NCI-H345 (cell line): ENCODE measurements around the gene TMEM178B.

Experiments used
- DNase-seq: peaks from one replicate; lab custom pipeline; 2025; lab: John Stamatoyannopoulos, UW

TMEM178B gene

GRCh38 chr7:141431140-141431479 is 357.2 kb downstream of the TMEM178B start:
- DNase-seq, result no peak

DNA sequence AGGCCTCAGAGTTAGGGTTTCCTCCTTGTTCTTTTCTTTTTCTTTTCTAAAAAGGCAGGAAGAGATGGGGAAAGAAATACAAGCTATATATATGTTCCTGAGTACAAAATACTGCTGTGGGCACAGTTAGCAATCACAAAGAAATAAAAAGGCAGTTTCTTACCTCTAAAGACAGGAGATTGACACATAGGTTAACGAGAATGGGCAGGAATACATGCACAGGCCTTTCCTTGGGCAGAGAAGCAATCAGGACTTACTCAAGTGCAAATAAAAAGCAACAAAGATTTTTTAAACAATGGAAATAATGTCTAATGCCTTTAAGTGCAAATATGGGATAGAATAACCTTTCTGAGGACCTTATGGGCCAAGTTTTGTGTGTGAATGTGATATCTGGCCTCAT is 357.8 kb downstream of the TMEM178B start:
- DNase-seq, result no peak

- DNase-seq, result peak; percentile 31
Measured at GRCh38 chr7:141433698-141434097, 359.8 kb downstream of the TMEM178B start.

GRCh38 chr7:141436139-141436538 is 362.3 kb downstream of the TMEM178B start:
- peak; percentile 24 for DNase-seq

- DNase-seq, result peak; percentile 66
Measured at GRCh38 chr7:141436575-141437075, 362.8 kb downstream of the TMEM178B start.

- no peak for DNase-seq
Measured at GRCh38 chr7:141439164-141439563, 365.3 kb downstream of the TMEM178B start.

GRCh38 chr7:141439776-141440175 is 365.9 kb downstream of the TMEM178B start:
- no peak for DNase-seq

DNA sequence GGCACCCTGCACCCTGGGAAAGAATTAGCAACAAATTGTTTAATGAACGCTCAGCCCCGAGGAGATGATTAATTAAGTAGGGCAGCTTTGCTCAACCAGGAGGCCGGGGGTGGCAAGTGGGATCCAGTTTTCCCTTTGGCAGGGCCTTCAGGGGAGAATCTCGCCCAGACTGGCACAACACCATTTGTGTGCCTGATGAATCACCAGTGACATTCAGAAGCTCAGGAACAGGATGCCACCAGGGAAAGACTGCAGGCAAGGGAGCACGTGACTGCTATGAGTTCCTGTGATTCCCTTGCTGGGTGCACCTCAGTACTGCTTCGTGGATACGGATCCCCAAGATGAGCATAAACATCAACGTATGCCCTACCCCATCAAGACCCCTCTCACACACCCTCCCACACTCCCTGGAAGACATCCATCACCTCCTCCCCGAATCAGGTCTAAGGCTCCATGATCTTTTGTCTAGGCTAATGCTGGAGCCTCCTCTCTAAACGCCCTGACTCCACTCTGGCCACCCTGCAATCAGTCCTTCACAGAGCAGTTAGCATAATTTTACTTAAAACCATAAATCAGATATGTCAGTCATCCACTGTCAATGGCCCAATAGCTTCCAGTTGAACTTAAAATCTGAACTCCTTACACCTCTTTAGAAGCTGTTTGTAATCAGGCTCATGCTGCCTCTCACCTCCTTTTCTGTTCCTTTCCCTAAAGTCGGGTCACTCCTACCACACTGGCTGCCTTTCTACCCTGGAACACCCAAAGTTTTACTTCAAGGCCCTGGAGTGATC is 368.2 kb downstream of the TMEM178B start:
- DNase-seq, result no peak

GRCh38 chr7:141442781-141443180 is 368.9 kb downstream of the TMEM178B start:
- no peak for DNase-seq

DNA sequence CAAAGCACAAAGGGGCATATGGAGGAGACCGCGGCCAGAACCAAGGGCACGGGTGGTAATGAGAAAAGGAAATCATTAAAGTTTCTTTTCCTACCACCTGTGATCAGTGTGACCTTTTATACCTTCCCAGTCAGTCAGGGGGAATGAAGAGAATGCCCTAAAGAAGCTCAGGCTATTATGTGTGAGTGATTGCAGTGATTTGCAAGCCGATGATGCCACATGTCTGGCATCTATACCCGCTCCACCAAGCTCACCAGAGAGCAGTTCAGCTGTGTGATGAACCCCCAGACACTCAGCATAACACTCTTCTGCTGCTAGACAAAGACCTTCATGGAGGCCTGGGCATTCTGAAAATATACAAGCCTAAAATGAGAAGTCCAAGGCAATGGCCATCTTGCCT is 371.1 kb downstream of the TMEM178B start:
- DNase-seq, result no peak

- no peak for DNase-seq
Measured at GRCh38 chr7:141451232-141451631, 377.4 kb downstream of the TMEM178B start.

- DNase-seq, result no peak
Measured at GRCh38 chr7:141452911-141453310, 379.0 kb downstream of the TMEM178B start.

DNA sequence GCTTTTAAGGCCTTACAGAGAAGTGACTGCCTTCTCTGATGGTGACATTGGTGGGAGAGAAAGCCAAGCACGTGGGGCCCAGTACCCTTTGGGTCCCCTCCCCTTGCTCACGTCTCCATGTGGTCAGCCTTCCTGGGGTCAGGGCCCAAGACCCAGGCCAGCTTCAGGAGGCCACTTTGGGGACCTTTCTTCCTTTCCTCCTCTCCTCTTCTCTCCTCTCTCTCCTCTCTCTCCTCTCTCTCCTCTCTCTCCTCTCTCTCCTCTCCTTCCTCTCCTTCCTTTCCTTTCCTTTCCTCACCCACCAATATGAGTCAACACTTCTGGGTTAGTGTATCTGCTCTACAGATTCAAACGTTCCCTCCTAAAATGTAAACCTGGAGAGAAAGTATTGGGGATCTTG is 380.5 kb downstream of the TMEM178B start:
- no peak for DNase-seq

GRCh38 chr7:141455723-141456122 is 381.9 kb downstream of the TMEM178B start:
- no peak for DNase-seq

GRCh38 chr7:141456298-141456697 is 382.4 kb downstream of the TMEM178B start:
- DNase-seq, result no peak

- no peak for DNase-seq
Measured at GRCh38 chr7:141456711-141457110, 382.8 kb downstream of the TMEM178B start.

DNA sequence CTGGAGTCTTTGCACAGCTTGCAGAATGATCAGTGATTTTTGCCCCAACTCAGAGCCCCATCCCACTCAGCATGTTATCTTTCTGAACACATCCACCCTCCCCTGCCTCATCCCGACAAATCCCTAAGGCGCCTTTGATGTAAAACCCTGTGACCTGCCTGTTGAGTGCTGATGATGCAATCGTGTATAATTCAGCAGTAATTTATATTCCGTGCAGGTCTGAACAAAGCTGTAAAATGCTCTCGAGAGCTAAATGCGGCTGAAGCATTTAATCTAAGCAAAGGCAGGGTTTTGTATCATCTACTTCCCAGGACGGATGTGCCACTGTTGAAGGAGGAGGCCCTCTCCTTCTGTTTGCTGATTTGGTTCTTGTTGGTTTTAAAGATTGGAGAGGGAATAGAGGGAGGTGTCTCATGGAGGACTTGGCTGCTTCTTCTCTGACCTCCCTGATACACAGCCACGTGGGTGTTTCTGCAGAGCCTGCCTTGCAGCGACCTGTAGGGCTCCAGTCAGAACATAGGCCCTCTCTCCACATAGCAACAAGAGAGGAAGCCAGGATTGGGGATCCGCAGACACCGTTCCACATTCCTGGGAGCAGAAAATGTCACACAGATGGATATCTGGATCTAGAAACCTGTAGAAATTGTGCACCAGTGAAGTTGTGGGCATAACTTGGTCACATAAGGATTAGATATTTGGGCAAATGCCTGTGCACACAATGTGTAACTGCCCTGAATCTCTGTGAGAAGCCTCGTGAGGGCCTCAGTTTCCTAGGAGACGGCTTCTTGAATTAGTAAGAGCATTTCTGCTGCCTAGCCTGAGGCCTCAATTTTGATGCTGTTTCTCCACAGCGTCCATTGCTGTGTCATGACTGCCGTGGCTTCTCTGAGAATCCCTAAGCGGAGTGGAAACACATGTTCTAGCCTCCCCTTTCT is 387.2 kb downstream of the TMEM178B start:
- peak; percentile 88 for DNase-seq

GRCh38 chr7:141461924-141462323 is 388.1 kb downstream of the TMEM178B start:
- no peak for DNase-seq

GRCh38 chr7:141462958-141463357 is 389.1 kb downstream of the TMEM178B start:
- DNase-seq, result no peak

DNA sequence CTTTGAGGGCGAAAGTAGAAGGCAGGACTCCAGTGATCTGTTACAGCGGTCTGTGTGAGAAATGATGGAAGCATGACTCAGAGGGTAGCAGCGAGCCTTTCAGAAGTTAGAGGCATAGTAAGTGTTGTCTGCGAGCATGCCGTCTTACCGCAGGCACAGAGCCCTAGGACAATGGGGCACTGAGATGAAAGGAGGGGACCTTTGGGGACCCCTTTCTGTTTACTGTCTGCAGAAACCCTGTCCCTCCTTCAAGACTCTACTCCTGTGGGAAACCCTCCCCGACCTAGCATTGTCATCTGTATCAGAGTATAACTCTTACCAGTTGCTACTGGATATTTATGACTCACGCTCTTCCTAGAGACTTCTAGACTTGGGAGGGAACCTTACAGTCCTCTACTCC is 390.1 kb downstream of the TMEM178B start:
- DNase-seq, result no peak

DNA sequence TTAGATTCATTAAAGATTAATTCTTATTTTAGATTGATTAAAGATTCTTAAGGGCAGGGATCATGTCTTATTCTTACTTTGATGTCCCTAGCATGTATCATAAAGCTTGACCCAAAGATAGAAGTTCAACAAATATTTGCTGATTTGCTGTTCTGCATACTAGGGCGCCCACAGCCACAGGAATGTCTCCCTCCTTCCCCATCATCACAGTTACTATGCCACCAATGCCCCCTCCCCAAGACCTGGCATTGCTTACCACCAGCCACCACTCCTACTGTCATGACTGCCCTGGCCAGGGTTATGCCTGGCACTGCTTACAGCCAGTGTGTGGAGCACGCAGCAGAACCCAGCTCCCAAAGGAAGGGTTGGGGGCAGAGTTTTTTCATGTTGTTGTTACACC is 390.7 kb downstream of the TMEM178B start:
- no peak for DNase-seq

- no peak for DNase-seq
Measured at GRCh38 chr7:141466151-141466904, 392.5 kb downstream of the TMEM178B start.
